ENCODE results near the gene CEP63.
"Not testable (repeated sequence)": the region's sequence is repeated elsewhere in the genome, so short reads cannot be mapped to it uniquely, and the experiment has no call there.

The CEP63 gene

GRCh38 chr3:134576831-134577230 lies 91.0 kb downstream of the CEP63 start:
- no peak for DNase-seq (ENCODE audit: low spot score)

- DNase-seq (ENCODE audit: low spot score): no peak
These were observed 93.3 kb downstream of the CEP63 start for GRCh38 chr3:134579141-134579665.

- DNase-seq (ENCODE audit: low spot score): no peak
These were observed 104.9 kb downstream of the CEP63 start for GRCh38 chr3:134590766-134591165.

DNA sequence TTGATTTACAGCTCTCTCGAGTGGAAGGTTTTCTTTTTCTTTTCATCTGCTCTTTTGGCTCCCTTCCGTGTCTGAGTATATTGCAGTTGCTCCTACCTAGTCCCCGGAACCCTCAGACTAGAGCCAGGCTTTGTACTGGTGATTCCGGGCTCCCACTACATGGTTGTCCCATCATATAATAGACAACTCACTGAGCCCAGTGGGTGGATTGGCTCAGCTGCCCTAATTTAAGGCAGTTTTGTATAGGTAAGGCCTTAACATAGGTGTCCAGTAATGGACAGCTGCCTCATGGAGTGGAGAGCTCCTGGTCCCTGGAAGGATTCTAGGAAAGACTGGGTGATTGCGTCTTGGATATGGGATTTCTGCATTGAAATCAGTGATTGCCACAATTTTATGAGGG lies 106.9 kb downstream of the CEP63 start:
- DNase-seq (ENCODE audit: low spot score): no peak

- no peak for DNase-seq (ENCODE audit: low spot score)
These were observed 108.5 kb downstream of the CEP63 start for GRCh38 chr3:134594331-134594741.

DNA sequence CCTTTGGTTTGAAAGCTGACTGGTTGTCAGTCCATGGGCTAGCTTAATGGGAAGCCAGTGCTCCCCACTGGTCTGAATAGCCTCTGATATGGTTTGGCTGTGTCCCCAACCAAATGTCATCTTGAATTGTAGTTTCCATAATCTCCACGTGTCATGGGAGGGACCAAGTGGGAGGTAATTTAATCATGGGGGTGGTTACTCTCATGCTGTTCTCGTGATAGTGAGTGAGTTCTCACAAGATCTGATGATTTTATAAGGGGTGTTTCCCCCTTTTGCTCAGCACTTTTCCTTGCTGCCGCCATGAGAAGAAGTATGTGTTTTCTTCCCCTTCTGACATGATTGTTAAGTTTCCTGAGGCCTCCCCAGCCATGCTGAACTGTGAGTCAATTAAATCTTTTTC lies 109.1 kb downstream of the CEP63 start:
- not testable (repeated sequence) for DNase-seq (ENCODE audit: low spot score)

GRCh38 chr3:134597390-134597970 lies 111.6 kb downstream of the CEP63 start:
- no peak for DNase-seq (ENCODE audit: low spot score)

GRCh38 chr3:134598763-134599545 lies 113.1 kb downstream of the CEP63 start:
- DNase-seq (ENCODE audit: low spot score): no peak

DNA sequence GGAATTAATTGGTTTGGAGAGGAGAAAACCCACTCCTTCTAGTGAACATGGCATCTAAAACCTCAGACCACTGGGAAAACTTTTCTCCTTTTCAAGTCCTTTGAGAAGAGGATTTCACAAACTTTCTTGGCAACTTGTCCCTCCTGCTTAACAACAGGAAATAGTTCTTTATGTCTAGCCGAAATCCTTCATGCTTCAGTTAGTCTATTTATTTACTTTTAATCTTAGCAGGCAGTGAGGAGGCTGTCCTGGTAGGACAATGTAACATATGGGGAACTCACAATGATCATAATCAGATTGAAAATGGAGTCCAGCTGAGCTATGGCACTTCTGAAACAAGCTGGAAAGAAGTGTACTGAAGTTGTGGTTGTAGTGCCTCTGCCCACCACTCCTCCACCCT lies 114.3 kb downstream of the CEP63 start:
- no peak for DNase-seq (ENCODE audit: low spot score)

DNA sequence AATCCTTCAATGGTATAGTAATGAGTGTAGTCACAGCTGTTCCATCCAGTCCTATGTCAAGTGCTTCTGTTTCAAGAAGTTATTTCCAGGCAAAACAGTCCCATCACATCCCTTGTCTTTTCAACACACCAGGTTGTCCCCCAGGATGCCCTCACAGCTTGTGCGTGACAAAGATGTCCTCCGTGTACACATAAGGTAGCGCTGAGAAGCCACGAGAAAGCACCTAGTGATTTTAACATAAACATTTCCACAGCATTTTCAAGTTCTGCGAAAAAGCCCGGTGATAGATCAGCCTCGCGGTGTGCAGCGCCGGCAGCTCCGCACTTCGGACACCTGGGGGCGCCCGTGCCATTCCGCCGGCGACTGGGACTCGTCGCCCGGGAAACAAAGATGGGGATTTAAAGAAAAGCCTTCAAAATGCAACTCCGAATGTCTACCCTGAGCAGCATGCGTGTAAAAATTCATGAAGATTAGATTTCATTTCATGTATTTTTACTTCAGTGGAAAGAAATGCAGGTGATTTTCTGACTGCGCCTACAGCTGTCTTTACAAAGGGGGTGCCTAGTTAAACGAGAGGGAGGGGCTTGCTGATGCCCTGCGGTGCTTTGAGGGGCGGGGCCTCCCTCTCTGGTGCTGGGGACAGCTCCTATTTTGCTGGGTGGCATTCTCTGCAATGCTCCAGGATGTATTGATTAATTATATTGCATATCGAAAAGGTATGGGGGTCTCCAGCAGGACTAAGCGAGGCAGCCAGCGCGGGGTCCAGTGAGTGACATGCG lies 115.0 kb downstream of the CEP63 start:
- DNase-seq (ENCODE audit: low spot score): peak; percentile 83

GRCh38 chr3:134601539-134602439 lies 115.9 kb downstream of the CEP63 start:
- peak; percentile 71 for DNase-seq (ENCODE audit: low spot score)

GRCh38 chr3:134602440-134602814 lies 116.6 kb downstream of the CEP63 start:
- no peak for DNase-seq (ENCODE audit: low spot score)

- DNase-seq (ENCODE audit: low spot score): no peak
These were observed 117.6 kb downstream of the CEP63 start for GRCh38 chr3:134603480-134603879.

GRCh38 chr3:134603956-134604355 lies 118.1 kb downstream of the CEP63 start:
- DNase-seq (ENCODE audit: low spot score): no peak

DNA sequence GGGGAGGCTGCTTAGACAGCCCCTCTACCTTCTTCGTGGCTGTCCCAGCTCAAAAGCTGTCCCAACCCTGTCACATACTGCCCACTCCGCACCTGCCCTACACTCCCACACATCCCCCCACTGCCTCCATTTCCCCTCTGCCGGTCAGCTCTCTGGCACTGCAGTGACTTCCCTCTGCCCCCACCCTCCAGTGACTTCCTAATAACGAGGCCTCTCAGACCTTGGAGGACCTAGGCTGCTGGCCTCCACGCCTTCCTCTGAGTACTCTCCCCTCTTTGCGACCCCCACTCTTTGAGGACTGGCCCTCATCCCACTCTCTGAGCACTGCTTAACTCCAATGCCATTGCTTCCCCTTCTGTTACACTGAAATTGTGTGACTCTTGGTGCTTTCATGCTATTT lies 119.7 kb downstream of the CEP63 start:
- DNase-seq (ENCODE audit: low spot score): no peak

GRCh38 chr3:134606033-134607025 lies 120.5 kb downstream of the CEP63 start:
- no peak for DNase-seq (ENCODE audit: low spot score)

- DNase-seq (ENCODE audit: low spot score): no peak
These were observed 121.5 kb downstream of the CEP63 start for GRCh38 chr3:134607054-134608022.

- no peak for DNase-seq (ENCODE audit: low spot score)
These were observed 122.3 kb downstream of the CEP63 start for GRCh38 chr3:134608023-134608770.
